ENCODE data around the gene FRRS1. TPM values are rescaled to one million over a fixed set of nuclear protein-coding genes. Genes with fewer than 3 reads are reported as not detected.

FRRS1 gene
- total and polyA plus RNA-seq, 9 donors, result 2.8 to 17.2 (median 8.9) TPM

DNA sequence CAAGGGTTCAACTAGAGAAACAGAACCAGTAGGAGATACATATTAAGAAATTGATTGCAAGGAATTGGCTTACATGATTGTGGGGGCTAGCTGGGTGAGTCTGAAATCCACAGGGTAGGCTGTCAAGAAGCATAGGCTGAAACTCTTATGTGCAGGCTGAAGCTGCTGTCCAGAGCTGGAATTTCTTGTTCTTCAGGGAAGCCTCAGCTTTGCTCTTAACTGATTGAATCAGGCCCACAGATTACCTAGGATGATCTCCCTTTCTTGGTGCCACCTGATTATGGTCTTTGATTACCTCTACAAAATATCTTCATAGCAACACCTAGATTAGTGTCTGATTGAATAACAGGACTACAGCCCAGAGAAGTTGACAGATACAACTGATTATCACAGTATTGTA is 22.5 kb upstream of the FRRS1 start:
- no peak for DNase-seq
- intact Hi-C loops (cut with DNase I), result no loop called here
- TF ChIP-seq, protein P1, sequence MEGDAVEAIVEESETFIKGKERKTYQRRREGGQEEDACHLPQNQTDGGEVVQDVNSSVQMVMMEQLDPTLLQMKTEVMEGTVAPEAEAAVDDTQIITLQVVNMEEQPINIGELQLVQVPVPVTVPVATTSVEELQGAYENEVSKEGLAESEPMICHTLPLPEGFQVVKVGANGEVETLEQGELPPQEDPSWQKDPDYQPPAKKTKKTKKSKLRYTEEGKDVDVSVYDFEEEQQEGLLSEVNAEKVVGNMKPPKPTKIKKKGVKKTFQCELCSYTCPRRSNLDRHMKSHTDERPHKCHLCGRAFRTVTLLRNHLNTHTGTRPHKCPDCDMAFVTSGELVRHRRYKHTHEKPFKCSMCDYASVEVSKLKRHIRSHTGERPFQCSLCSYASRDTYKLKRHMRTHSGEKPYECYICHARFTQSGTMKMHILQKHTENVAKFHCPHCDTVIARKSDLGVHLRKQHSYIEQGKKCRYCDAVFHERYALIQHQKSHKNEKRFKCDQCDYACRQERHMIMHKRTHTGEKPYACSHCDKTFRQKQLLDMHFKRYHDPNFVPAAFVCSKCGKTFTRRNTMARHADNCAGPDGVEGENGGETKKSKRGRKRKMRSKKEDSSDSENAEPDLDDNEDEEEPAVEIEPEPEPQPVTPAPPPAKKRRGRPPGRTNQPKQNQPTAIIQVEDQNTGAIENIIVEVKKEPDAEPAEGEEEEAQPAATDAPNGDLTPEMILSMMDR (IDR thresholded peaks at IDR 0.05), result no peak
- TF ChIP-seq POLR2A (IDR thresholded peaks at IDR 0.05), result no peak
- TF ChIP-seq EP300 (IDR thresholded peaks at IDR 0.05), result no peak
- no peaks in the 10 kb centered on the region for H3K4me1 ChIP-seq (ENCODE audit: insufficient read depth)
- H3K27me3 ChIP-seq, result no peaks in the 10 kb centered on the region
- H3K4me3 ChIP-seq, result no peak overlapping the region
- H3K36me3 ChIP-seq, result no peaks in the 10 kb centered on the region
- no peaks in the 10 kb centered on the region for H3K9me3 ChIP-seq
- no peak overlapping the region for H3K27ac ChIP-seq

DNA sequence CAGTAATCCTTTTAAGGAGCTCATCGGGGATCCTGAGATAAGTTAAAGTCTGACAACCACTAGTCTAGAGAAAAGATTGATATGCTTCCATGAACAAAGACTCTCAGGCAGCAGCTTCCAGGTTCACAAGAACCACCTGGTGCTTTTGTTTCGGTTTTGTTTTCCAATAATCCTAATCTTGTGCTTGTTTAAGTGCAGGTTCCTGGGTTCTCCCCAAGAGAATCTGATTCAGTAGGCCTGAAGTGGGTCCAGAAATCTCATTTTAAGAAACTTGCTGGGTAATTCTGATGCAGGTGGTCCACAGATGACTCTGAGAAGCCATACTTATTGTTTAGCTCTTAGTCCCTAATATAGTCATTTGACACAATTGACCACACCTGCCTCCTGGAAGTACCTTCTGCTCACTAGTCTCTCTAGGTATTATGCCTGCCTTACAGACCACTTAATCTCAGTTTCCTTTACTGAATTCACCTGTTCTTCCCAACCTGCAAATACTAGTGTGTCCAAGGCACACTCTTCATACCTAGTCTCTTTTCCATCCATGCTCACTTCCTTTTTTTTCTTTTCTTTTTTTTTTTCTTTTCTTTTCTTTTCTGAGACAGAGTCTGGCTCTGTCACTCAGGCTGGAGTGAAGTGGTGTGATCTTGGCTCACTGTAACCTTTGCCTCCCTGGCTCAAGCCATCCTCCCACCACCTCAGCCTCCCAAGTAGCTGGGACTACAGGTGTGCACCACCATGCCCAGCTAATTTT is 20.5 kb upstream of the FRRS1 start:
- Histone ChIP-seq H3K27ac (no peak overlapping the region), H3K36me3 (no peaks in the 10 kb centered on the region), H3K4me1 (ENCODE audit: insufficient read depth) (no peaks in the 10 kb centered on the region), H3K27me3 (no peaks in the 10 kb centered on the region), H3K4me3 (no peak overlapping the region), H3K9me3 (no peaks in the 10 kb centered on the region)
- intact Hi-C loops (cut with DNase I), result no loop called here
- TF ChIP-seq POLR2A (IDR thresholded peaks at IDR 0.05), result no peak
- TF ChIP-seq EP300 (IDR thresholded peaks at IDR 0.05), result no peak
- TF ChIP-seq, protein P1 (IDR thresholded peaks at IDR 0.05), result no peak
- WGBS, 3 donors, result 87 to 93% (median 89%) methylated on average over 2 of the region's 2 CpGs
- DNase-seq, result no peak

DNA sequence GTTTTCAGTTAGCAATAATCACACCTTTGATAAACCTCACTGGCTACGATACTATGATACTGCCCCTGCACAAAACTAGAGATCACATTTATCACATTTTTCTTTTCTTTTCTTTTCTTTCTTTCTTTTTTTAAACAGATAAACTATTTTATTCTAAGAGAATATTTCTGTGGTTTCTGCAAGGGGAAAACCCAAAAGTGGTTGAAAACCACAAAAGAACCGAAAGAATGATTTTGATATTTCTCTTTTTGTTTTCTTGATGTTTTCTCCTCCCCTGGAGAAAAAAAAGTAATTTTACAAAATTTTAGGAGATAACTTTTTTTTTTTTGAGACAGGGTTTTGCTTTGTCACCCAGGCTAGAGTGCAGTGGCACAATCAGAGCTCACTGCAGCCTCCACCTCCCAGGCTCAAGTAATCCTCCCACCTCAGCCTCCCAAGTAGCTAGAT is 18.4 kb upstream of the FRRS1 start:
- Histone ChIP-seq H3K27ac (no peak overlapping the region), H3K36me3 (no peaks in the 10 kb centered on the region), H3K27me3 (no peaks in the 10 kb centered on the region), H3K4me3 (no peak overlapping the region), H3K9me3 (no peaks in the 10 kb centered on the region), H3K4me1 (ENCODE audit: insufficient read depth) (no peaks in the 10 kb centered on the region)
- WGBS, 3 donors, result 54 to 61% (median 60%) methylated on average over 2 of the region's 2 CpGs
- no peak for DNase-seq
- intact Hi-C loops (cut with DNase I), result no loop called here
- TF ChIP-seq POLR2A (IDR thresholded peaks at IDR 0.05) (no peak), EP300 (IDR thresholded peaks at IDR 0.05) (no peak)
- TF ChIP-seq, protein P1 (IDR thresholded peaks at IDR 0.05), result no peak

DNA sequence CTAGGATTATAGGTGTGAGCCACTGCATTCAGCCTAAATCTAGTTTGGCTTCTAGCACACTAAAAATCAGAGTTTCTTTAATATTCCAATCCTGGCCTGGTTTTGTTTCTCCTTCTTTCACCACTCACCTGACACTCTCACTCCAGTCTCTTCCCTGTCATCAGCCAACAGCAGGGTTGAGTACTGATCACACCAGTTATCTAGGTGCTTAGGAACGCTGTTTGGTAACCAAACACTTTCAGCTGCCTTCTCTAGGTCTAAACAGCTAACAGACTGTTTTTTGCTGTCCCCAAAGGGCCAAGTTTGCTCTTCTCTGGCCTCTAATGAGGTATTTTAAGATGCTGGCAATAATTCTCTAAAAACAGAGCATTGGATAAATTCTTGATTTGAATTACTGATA is 17.7 kb upstream of the FRRS1 start:
- no peak overlapping the region for H3K27ac ChIP-seq
- TF ChIP-seq, protein P1 (IDR thresholded peaks at IDR 0.05), result no peak
- TF ChIP-seq EP300 (IDR thresholded peaks at IDR 0.05), result no peak
- no peak for TF ChIP-seq POLR2A (IDR thresholded peaks at IDR 0.05)
- H3K4me1 ChIP-seq (ENCODE audit: insufficient read depth), result no peaks in the 10 kb centered on the region
- no peaks in the 10 kb centered on the region for H3K36me3 ChIP-seq
- intact Hi-C loops (cut with DNase I), result no loop called here
- H3K27me3 ChIP-seq, result no peaks in the 10 kb centered on the region
- 43 to 65% (median 46%) methylated on average over 1 of the region's 1 CpG for WGBS, 3 donors
- no peaks in the 10 kb centered on the region for H3K9me3 ChIP-seq
- DNase-seq, result no peak
- H3K4me3 ChIP-seq, result no peak overlapping the region
